Neural cell (in vitro differentiated cells): ENCODE data around the gene NCEH1. TPM values are rescaled to one million over a fixed set of nuclear protein-coding genes. Genes with fewer than 3 reads are reported as not detected.

Source experiments
- H2AFZ ChIP-seq: fragments of 200-600, 300-800 bp; sonication (generic), shearing (Covaris generic); 2 replicates; pipeline ENCODE4 v1.6.0; 2014; ENCODE audit warnings: low read depth, mild to moderate bottlenecking, antibody characterized with exemption, low read length, moderate library complexity
- H3F3A ChIP-seq: fragments of 200-600 bp; shearing (Covaris generic); 2 replicates; pipeline ENCODE4 v1.6.1; 2016; ENCODE audit warnings: mild to moderate bottlenecking, moderate library complexity, mixed read lengths, antibody characterized with exemption, low read length; ENCODE audit not compliant: insufficient read depth, poor library complexity, severe bottlenecking
- H3K27ac ChIP-seq: fragments of 200-600, 300-800 bp; sonication (generic), shearing (Covaris generic); 2 replicates; pipeline ENCODE4 v1.5.1; 2014; ENCODE audit warnings: mild to moderate bottlenecking, low read length, moderate library complexity
- H3K27me3 ChIP-seq: fragments of 300-800, 200-600 bp; sonication (generic), shearing (Covaris generic); 2 replicates; pipeline ENCODE4 v1.6.0; 2014; ENCODE audit warnings: mild to moderate bottlenecking, low read depth, low read length, moderate library complexity; ENCODE audit not compliant: insufficient read depth
- H3K36me3 ChIP-seq: fragments of 300-800, 200-600 bp; sonication (generic), shearing (Covaris generic); 2 replicates; pipeline ENCODE4 v1.5.1; 2014; ENCODE audit warnings: mild to moderate bottlenecking, antibody characterized with exemption, low read length, moderate library complexity; ENCODE audit not compliant: insufficient read depth
- H3K4me2 ChIP-seq: fragments of 300-800, 200-600 bp; sonication (generic), shearing (Covaris generic); 2 replicates; pipeline ENCODE4 v1.6.0; 2014; ENCODE audit warnings: mild to moderate bottlenecking, low read length
- H3K4me3 ChIP-seq: fragments of 300-800, 200-600 bp; sonication (generic), shearing (Covaris generic); 2 replicates; pipeline ENCODE4 v1.5.1; 2014; ENCODE audit warnings: mild to moderate bottlenecking, low read length, moderate library complexity
- H3K79me2 ChIP-seq: fragments of 200-600 bp; shearing (Covaris generic); replicated peaks from 2 replicates; pipeline ENCODE4 v1.6.0; 2014; ENCODE audit warnings: mild to moderate bottlenecking, low read length, moderate library complexity; ENCODE audit not compliant: insufficient read depth
- H3K9ac ChIP-seq: fragments of 300-800, 200-600 bp; sonication (generic), shearing (Covaris generic); 2 replicates; pipeline ENCODE4 v1.6.1; 2016; ENCODE audit warnings: mild to moderate bottlenecking, low read length, mixed read lengths
- H3K9me2 ChIP-seq: fragments of 200-600 bp; shearing (Covaris generic); 2 replicates; pipeline ENCODE4 v1.6.1; 2016; ENCODE audit warnings: mild to moderate bottlenecking, low read length, mixed read lengths; ENCODE audit not compliant: insufficient read depth
- H3K9me3 ChIP-seq: fragments of 200-600, 300-800 bp; sonication (generic), shearing (Covaris generic); 2 replicates; pipeline ENCODE4 v1.6.1; 2016; ENCODE audit warnings: mild to moderate bottlenecking, mixed run types, low read length, moderate library complexity, mixed read lengths
- H4K20me1 ChIP-seq: fragments of 200-600 bp; shearing (Covaris generic); 2 replicates; pipeline ENCODE4 v1.6.1; 2016; ENCODE audit warnings: mild to moderate bottlenecking, mixed run types; ENCODE audit not compliant: insufficient read depth
- EP300 ChIP-seq: fragments of 450-650 bp; conservative IDR thresholded peaks from 2 replicates; pipeline ENCODE4 v1.6.1; 2014; ENCODE audit warnings: antibody characterized with exemption, mild to moderate bottlenecking, moderate library complexity; ENCODE audit not compliant: poor library complexity, severe bottlenecking
- EZH2 ChIP-seq: fragments of 200-600, 300-800 bp; shearing (Covaris generic), sonication (generic); IDR thresholded peaks from 2 replicates; pipeline ENCODE4 v1.6.1; 2014; ENCODE audit warnings: antibody characterized with exemption, low read length, borderline replicate concordance, mild to moderate bottlenecking; ENCODE audit not compliant: insufficient read depth, poor library complexity, severe bottlenecking
- MXI1 ChIP-seq: fragments of 450-650 bp; conservative IDR thresholded peaks from 2 replicates; pipeline ENCODE4 v1.6.1; 2014; ENCODE audit warnings: antibody characterized with exemption, mild to moderate bottlenecking; ENCODE audit not compliant: poor library complexity, severe bottlenecking
- POLR2AphosphoS5 ChIP-seq: IDR thresholded peaks from 2 replicates; pipeline ENCODE4 v1.6.1; 2012
- RAD21 ChIP-seq: fragments of 450-650 bp; conservative IDR thresholded peaks from 2 replicates; pipeline ENCODE4 v1.6.1; 2014; ENCODE audit warnings: antibody characterized with exemption, mild to moderate bottlenecking, moderate library complexity
- REST ChIP-seq: IDR thresholded peaks from 2 replicates; pipeline ENCODE4 v1.6.1; 2012; ENCODE audit warnings: borderline replicate concordance
- SMC3 ChIP-seq: fragments of 450-650 bp; conservative IDR thresholded peaks from 2 replicates; pipeline ENCODE4 v1.6.1; 2014; ENCODE audit warnings: antibody characterized with exemption, mild to moderate bottlenecking, moderate library complexity; ENCODE audit not compliant: poor library complexity
- TAF1 ChIP-seq: IDR thresholded peaks from 2 replicates; pipeline ENCODE4 v1.6.1; 2012; ENCODE audit warnings: low read depth
- polyA plus RNA-seq: library from polyadenylated mRNA; depleted of rRNA; stranded (reverse); fragments of >200 nt; gene quantifications from 2 replicates; pipeline ENCODE4 v1.2.3, GENCODE V29; 2014
- TF ChIP-seq, protein P1 (sequence below): fragments of 450-650 bp; IDR thresholded peaks from 2 replicates; pipeline ENCODE4 v1.5.1; 2014; ENCODE audit warnings: antibody characterized with exemption, mild to moderate bottlenecking, moderate library complexity; ENCODE audit not compliant: poor library complexity, severe bottlenecking

Gene NCEH1
- polyA plus RNA-seq, 1 donor from 2014 or later, result 2.1 TPM

DNA sequence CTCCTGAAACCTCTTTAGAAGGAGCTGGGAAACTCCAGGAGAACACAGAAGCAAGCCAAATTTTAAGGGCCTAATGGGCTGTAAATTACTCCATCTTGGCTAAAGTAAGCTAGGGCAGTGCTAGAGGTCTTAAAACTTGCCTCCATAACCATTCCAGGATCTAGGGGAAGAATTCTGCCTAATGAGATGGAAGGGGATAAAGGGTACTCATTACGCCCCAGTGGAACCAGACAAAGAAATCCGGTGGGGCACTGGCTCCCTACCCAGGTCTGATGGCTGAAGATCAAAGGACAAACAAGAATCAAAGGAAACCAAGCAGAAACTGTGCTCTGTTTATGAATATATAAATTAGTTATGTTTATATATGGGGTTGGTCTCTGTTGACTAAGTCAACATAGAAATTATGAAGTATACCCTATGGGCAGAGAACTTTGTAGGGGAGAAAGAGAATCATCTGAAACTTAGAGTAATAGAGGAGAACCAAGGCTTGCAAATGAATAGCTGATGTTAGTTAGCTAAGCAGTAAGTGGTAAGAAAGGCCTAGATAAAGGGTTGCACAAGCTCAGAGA, 57.8 kb downstream of the NCEH1 start:
- H3K4me3 ChIP-seq, result no peak overlapping the region
- no peak overlapping the region for H2AFZ ChIP-seq
- no peak overlapping the region for H3K27ac ChIP-seq
- no peaks in the 10 kb centered on the region for H4K20me1 ChIP-seq
- H3K36me3 ChIP-seq, result no peaks in the 10 kb centered on the region
- no peaks in the 10 kb centered on the region for H3K9me2 ChIP-seq
- H3K27me3 ChIP-seq, result no peaks in the 10 kb centered on the region
- H3F3A ChIP-seq, result no peaks in the 10 kb centered on the region
- TF ChIP-seq SMC3, result no peak
- no peak for TF ChIP-seq EP300
- TF ChIP-seq MXI1, result no peak
- TF ChIP-seq, protein P1, sequence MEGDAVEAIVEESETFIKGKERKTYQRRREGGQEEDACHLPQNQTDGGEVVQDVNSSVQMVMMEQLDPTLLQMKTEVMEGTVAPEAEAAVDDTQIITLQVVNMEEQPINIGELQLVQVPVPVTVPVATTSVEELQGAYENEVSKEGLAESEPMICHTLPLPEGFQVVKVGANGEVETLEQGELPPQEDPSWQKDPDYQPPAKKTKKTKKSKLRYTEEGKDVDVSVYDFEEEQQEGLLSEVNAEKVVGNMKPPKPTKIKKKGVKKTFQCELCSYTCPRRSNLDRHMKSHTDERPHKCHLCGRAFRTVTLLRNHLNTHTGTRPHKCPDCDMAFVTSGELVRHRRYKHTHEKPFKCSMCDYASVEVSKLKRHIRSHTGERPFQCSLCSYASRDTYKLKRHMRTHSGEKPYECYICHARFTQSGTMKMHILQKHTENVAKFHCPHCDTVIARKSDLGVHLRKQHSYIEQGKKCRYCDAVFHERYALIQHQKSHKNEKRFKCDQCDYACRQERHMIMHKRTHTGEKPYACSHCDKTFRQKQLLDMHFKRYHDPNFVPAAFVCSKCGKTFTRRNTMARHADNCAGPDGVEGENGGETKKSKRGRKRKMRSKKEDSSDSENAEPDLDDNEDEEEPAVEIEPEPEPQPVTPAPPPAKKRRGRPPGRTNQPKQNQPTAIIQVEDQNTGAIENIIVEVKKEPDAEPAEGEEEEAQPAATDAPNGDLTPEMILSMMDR, result no peak
- no peak for TF ChIP-seq EZH2
- TF ChIP-seq RAD21, result no peak
- no peak for TF ChIP-seq REST
- no peak for TF ChIP-seq POLR2AphosphoS5
- no peak for TF ChIP-seq TAF1
- H3K9ac ChIP-seq, result no peak overlapping the region
- H3K9me3 ChIP-seq, result no peaks in the 10 kb centered on the region
- no peaks in the 10 kb centered on the region for H3K79me2 ChIP-seq
- no peak overlapping the region for H3K4me2 ChIP-seq

- no peak overlapping the region for H3K9ac ChIP-seq
- no peak overlapping the region for H3K4me3 ChIP-seq
- H3K9me2 ChIP-seq, result no peaks in the 10 kb centered on the region
- no peak overlapping the region for H3K27ac ChIP-seq
- no peaks in the 10 kb centered on the region for H3F3A ChIP-seq
- H3K27me3 ChIP-seq, result no peaks in the 10 kb centered on the region
- H3K9me3 ChIP-seq, result no peaks in the 10 kb centered on the region
- no peaks in the 10 kb centered on the region for H4K20me1 ChIP-seq
- TF ChIP-seq MXI1, result no peak
- no peak for TF ChIP-seq EZH2
- no peak for TF ChIP-seq POLR2AphosphoS5
- no peak for TF ChIP-seq REST
- no peak for TF ChIP-seq EP300
- TF ChIP-seq, protein P1, result no peak
- no peak for TF ChIP-seq SMC3
- no peak for TF ChIP-seq RAD21
- no peak for TF ChIP-seq TAF1
- H3K79me2 ChIP-seq, result no peaks in the 10 kb centered on the region
- H2AFZ ChIP-seq, result no peak overlapping the region
- H3K4me2 ChIP-seq, result no peak overlapping the region
- no peaks in the 10 kb centered on the region for H3K36me3 ChIP-seq
Observed at GRCh38 chr3:172651936-172652625, 58.8 kb downstream of the NCEH1 start.
